Measurements from ENCODE around the gene GRK6.

The GRK6 gene

DNA sequence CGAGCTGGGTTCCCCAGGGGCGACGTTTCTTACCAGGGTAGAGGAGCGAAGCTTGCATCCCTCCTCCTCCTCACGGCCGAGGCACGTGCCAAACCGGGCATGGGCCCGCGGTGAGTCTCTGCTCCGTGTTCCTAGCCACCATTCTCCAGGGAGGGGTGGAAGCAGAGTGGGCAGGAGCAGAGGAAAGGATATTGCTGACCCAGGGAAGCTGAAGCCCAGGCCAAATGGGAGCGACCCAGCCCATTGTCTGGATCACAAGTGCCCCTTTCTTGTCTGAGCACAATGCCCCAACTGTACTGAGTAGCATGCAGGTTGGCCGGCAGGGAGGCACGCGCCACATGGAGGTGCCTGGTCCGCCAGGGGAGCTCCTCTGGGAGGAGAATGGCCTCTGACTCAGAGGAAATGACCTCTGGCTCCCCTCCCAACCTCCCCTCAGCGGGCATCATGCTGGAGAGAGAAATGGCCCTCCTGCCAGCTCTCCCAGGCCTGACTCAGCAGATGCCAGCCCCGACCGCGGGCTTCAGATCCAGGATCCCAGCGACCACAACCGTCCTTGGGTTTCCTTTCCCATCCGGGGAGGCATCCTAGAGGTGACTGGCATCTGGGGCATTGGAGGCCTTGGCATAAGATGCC, 21.3 kb downstream of the GRK6 start:
- Histone ChIP-seq H3K36me3 (ENCODE audit: control insufficient read depth, insufficient read depth, low read length) (no peaks in the 10 kb centered on the region), H3K9ac (ENCODE audit: low read length) (no peak overlapping the region), H3K27me3 (ENCODE audit: control insufficient read depth, insufficient read depth, low read length) (peaks cover 11% of the 10 kb centered on the region), H3K4me1 (ENCODE audit: control insufficient read depth, insufficient read depth, low read length) (peaks cover under 1% of the 10 kb centered on the region), H3K27ac (ENCODE audit: low read depth, low read length) (no peak overlapping the region), H3K4me3 (ENCODE audit: low read length) (no peak overlapping the region)

DNA sequence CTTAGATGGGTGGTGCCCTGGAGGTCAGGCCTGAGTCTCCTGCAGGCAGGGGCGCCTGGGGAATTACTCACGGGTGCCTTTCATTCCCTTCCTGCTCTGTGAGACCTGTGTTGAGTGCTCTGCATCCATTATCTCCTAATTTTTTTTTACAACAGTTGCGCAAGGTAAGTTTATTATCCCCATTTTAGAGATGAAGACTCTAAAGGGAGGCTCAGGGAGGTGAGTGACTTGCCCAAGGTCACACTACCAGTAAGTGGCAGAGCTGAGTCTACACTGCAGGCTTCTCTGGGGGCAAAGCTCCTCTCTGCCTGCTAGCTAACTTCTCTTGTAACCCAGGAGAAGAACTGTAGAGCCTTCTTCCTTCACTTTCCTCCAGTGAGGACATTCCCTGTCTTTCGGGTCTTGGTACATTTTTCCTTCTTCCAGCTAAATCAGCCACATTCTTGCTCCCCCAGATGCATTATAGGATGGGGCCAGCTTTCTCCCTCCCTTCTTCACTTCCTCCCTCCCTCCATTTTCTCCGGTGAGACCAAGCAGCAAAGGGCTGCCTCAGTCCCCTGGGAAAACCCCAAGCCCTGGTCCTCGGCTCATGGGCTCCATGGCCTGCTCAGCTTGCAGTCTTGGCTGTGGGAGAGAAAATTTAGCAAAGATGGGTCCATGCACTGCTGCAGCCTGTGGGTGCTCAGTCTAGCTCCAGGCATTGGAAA, 21.9 kb downstream of the GRK6 start:
- no peak overlapping the region for H3K27ac ChIP-seq (ENCODE audit: low read depth, low read length)
- peaks cover 2% of the 10 kb centered on the region for H3K4me1 ChIP-seq (ENCODE audit: control insufficient read depth, insufficient read depth, low read length)
- H3K36me3 ChIP-seq (ENCODE audit: control insufficient read depth, insufficient read depth, low read length): no peaks in the 10 kb centered on the region
- H3K27me3 ChIP-seq (ENCODE audit: control insufficient read depth, insufficient read depth, low read length): peaks cover 11% of the 10 kb centered on the region
- no peak overlapping the region for H3K4me3 ChIP-seq (ENCODE audit: low read length)
- no peak overlapping the region for H3K9ac ChIP-seq (ENCODE audit: low read length)

DNA sequence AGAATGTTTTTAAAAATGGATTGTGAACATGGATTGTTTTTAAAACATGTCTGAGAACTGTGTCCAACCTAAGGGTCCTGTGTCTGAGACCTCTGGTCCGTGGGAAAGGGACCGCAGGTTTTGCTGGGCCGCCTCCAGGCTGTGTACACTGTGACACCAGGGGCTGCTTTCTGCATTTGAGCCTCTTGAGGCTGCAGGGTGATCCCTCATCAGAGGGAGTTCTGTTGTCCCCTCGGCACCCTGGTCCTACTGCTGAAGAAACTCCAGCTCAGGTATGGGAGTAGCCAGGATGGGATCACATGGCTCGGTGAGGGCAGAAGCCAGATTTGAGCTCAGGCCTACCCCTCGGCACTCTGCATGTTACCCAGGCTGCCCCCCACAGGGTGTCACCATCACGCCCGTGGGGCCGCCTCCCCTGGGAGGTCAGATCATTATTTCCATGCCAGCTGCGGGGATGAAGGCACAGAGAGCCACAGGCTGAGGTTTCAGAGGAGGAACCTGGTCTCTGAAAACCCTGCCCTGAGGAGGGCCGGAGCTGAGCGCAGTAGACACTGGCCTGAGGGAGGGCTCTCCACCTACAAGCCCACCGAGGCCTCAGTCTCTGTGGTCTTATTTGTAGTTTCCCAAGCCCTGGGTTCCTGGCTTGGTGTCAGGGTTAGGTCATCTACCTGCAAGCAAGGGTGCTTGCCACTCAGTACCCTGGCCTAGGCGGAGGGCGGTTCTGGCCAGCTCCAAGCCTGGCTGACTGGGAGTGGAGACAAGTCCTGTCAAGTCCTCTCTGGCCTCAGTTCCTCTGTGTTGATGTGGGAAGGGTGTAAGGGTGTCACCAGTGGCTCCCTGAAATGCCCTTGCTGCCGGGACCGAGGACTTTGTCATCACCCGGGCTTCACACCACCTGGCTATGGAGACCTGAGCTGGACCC, 22.9 kb downstream of the GRK6 start:
- no peak overlapping the region for H3K9ac ChIP-seq (ENCODE audit: low read length)
- H3K27me3 ChIP-seq (ENCODE audit: control insufficient read depth, insufficient read depth, low read length): peaks cover 11% of the 10 kb centered on the region
- no peak overlapping the region for H3K27ac ChIP-seq (ENCODE audit: low read depth, low read length)
- H3K4me3 ChIP-seq (ENCODE audit: low read length): no peak overlapping the region
- no peaks in the 10 kb centered on the region for H3K36me3 ChIP-seq (ENCODE audit: control insufficient read depth, insufficient read depth, low read length)
- H3K4me1 ChIP-seq (ENCODE audit: control insufficient read depth, insufficient read depth, low read length): peaks cover 8% of the 10 kb centered on the region

DNA sequence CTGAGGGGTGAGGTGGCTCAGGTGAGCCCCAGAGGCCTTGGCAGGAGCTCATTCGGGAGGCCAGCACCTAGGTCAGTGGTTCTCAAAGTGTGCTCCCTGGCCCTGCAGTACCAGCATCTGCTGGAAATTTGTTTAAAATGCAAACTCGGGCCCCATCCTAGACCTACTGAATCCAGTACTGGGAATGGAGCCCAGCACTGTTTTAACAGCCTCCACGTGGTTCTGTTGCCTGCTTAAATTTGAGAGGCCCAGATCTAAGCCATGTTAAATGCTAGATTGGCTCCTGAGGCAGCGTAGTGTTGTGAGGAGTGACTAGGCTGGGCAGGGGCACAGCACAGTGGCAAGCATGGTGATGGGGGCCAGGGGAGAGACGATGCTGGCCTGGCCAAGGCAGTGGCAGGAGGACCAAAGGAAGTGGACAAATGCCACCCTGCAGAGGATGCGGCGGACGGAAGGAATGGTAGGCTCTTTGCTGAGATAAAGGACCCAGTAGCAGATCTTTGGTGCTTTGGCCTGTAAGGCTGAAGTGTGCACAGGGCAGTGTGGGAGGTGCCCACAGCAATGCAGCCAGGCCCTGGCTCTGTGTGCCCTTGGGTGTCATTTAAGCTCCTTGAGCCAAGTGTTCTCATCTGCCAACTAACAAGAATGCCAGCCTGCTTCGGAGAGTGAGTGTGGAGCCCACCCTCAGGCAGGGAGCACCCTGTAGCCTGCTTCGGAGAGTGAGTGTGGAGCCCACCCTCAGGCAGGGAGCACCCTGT, 24.4 kb downstream of the GRK6 start:
- H3K9ac ChIP-seq (ENCODE audit: low read length): no peak overlapping the region
- no peak overlapping the region for H3K4me3 ChIP-seq (ENCODE audit: low read length)
- no peak overlapping the region for H3K27ac ChIP-seq (ENCODE audit: low read depth, low read length)
- H3K4me1 ChIP-seq (ENCODE audit: control insufficient read depth, insufficient read depth, low read length): peaks cover 12% of the 10 kb centered on the region
- no peaks in the 10 kb centered on the region for H3K36me3 ChIP-seq (ENCODE audit: control insufficient read depth, insufficient read depth, low read length)
- H3K27me3 ChIP-seq (ENCODE audit: control insufficient read depth, insufficient read depth, low read length): peaks cover 11% of the 10 kb centered on the region

DNA sequence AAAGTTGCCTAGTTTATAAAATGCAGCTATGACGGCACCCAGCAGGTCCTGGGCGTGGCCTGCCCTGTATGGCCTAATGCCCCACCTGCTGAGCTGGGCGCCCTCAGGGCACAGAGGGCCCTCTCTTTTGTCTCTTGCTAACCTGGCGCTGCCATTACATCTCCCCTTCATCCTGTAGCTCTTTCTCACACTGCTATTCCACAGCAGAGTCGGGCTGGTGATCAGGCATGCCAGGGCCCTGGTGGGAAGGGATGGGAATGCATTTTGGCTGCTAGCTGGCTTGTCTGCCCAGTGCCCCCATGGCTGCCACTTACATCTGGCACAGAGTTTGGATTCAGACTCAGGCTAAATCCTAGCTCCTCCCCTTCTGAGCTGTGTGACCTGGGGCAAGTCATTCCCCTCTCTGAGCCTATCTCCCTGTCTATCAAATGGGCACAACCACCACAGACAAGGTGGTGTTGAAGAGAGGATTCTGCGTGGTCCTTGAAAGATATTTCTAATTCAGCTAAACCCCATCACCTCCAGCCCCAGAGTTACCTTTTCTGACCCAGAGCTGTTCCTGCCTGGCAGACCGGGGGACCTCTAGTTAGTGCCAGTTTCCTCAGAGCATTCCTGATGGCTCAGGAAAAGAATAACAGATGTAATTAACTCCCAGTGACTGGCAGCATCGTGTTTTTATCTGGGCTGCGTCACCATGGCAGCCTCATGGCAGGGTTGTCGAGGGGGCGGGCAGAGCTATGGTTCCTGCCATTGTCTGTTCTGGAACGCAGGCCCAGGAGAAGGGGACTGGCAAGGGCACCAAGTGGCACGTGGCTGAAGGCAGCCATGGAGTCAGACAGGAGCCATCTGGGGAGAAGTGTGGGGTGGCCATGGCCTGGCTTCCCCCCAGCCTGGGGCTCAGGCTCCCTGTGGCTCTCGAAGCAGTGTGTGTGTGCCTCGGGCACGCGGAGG, 26.5 kb downstream of the GRK6 start:
- H3K4me3 ChIP-seq (ENCODE audit: low read length): no peak overlapping the region
- H3K27ac ChIP-seq (ENCODE audit: low read depth, low read length): no peak overlapping the region
- H3K9ac ChIP-seq (ENCODE audit: low read length): no peak overlapping the region
- H3K27me3 ChIP-seq (ENCODE audit: control insufficient read depth, insufficient read depth, low read length): peaks cover 8% of the 10 kb centered on the region
- H3K36me3 ChIP-seq (ENCODE audit: control insufficient read depth, insufficient read depth, low read length): no peaks in the 10 kb centered on the region
- H3K4me1 ChIP-seq (ENCODE audit: control insufficient read depth, insufficient read depth, low read length): peaks cover 19% of the 10 kb centered on the region

DNA sequence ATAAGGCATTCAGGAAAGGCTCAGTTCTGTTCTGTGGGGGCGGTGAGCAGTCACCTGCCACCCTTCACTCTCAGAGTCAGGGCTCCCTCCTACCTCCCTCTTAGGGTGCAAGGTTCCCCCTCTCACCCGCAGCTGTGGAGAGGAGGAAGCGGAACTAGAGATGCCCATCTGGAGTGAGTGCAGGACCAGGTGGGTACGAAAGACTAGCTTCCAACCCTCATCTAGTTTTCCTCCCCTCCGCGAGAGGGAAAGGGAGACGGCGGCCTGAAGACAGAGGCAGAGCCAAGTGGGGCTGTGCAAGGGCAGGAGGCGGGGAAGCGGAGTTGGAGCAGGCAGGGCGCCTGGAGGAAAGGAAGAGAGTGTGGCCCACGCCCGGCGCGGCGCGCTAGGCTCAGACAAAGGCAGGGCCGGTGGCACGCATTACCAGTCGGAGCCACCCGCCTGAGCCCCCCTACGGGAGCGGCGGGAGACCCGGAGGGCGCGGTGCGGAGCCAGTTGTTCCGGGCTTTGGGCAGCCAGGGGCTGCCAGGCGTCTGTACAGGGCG, 27.4 kb downstream of the GRK6 start:
- Histone ChIP-seq H3K9ac (ENCODE audit: low read length) (no peak overlapping the region), H3K27ac (ENCODE audit: low read depth, low read length) (no peak overlapping the region), H3K4me3 (ENCODE audit: low read length) (peak overlapping the region; percentile 57), H3K27me3 (ENCODE audit: control insufficient read depth, insufficient read depth, low read length) (peaks cover 6% of the 10 kb centered on the region), H3K36me3 (ENCODE audit: control insufficient read depth, insufficient read depth, low read length) (no peaks in the 10 kb centered on the region), H3K4me1 (ENCODE audit: control insufficient read depth, insufficient read depth, low read length) (peaks cover 19% of the 10 kb centered on the region)

DNA sequence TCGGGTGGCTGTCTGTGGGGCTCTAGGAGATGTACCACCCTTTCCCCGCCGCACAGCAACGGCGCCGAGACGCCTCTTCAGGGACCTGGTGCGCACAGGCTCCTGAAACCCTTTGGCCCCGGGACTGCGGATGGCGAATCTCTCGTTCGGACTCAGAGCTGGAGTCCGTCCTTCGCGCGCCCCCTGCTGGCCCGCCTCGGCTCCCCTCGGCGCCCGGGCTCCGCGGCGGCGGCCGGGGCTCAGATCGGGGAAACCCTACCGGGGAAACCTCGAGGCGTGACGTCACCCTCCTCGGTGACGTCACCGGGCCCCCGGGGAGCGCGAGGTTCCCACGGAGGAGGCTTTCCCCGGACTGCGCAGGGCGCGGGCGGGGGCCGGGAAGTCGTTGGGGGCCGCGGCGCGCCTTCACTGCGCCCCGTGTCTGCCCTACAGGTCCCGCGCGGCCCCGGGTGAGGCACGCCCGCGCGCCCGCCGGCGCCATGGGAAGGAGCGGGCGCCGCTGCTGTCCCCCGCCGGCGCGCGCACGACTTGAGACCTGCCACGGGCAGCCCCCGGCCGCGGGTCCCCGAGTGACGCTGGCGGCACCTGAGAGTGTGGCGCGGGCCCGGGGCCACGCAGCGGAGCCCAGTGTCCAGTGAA, 28.0 kb downstream of the GRK6 start:
- Histone ChIP-seq H3K36me3 (ENCODE audit: control insufficient read depth, insufficient read depth, low read length) (no peaks in the 10 kb centered on the region), H3K27ac (ENCODE audit: low read depth, low read length) (no peak overlapping the region), H3K27me3 (ENCODE audit: control insufficient read depth, insufficient read depth, low read length) (peaks cover 5% of the 10 kb centered on the region), H3K4me1 (ENCODE audit: control insufficient read depth, insufficient read depth, low read length) (peaks cover 19% of the 10 kb centered on the region), H3K4me3 (ENCODE audit: low read length) (peak overlapping the region; percentile 69), H3K9ac (ENCODE audit: low read length) (no peak overlapping the region)

DNA sequence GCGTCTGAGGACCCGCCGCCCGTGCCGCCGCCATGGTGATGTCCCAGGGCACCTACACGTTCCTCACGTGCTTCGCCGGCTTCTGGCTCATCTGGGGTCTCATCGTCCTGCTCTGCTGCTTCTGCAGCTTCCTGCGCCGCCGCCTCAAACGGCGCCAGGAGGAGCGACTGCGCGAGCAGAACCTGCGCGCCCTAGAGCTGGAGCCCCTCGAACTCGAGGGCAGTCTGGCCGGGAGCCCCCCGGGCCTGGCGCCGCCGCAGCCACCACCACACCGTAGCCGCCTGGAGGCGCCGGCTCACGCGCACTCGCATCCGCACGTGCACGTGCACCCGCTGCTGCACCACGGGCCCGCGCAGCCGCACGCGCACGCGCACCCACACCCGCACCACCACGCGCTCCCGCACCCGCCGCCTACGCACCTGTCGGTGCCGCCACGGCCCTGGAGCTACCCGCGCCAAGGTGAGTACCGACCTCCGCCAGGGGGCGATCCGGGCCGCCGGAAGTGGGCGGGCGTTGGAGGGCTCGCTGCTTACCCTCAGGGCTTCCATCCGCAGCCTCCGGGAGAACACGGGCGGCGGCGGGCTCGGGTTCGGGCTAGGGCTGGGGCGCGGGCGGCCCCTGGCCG, 28.7 kb downstream of the GRK6 start:
- H3K4me1 ChIP-seq (ENCODE audit: control insufficient read depth, insufficient read depth, low read length): peaks cover 19% of the 10 kb centered on the region
- H3K27ac ChIP-seq (ENCODE audit: low read depth, low read length): no peak overlapping the region

DNA sequence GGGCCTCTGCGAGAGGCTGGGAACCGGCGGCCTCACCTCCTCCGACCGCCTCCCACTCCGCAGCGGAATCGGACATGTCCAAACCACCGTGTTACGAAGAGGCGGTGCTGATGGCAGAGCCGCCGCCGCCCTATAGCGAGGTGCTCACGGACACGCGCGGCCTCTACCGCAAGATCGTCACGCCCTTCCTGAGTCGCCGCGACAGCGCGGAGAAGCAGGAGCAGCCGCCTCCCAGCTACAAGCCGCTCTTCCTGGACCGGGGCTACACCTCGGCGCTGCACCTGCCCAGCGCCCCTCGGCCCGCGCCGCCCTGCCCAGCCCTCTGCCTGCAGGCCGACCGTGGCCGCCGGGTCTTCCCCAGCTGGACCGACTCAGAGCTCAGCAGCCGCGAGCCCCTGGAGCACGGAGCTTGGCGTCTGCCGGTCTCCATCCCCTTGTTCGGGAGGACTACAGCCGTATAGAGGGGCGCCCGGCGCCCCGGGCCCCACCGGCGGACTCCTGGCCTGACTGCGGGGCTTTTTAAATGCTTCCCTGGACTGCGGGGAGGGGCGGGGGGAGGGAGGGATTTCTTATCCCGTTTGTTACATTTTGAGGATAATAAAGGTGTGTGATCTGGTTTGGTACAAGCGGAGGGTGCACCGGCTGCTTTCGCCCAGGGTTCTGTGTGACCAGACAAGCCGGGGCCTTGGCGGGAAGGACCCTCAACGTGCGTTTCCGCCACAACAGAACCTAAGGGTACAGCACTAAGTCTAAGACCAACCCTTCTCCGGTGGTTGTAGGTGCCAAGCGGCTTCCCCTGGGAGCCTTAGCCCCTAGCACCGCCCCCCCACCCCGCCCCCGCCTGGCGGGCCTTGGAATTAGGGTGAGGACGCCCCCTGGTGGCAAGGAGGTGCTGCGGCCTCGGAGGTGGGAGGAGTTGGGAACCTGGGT, 29.4 kb downstream of the GRK6 start:
- peak overlapping the region; percentile 69 for H3K4me3 ChIP-seq (ENCODE audit: low read length)
- H3K9ac ChIP-seq (ENCODE audit: low read length): peak overlapping the region; percentile 33
- H3K4me1 ChIP-seq (ENCODE audit: control insufficient read depth, insufficient read depth, low read length): peaks cover 19% of the 10 kb centered on the region
- H3K27ac ChIP-seq (ENCODE audit: low read depth, low read length): no peak overlapping the region
- no peaks in the 10 kb centered on the region for H3K36me3 ChIP-seq (ENCODE audit: control insufficient read depth, insufficient read depth, low read length)
- H3K27me3 ChIP-seq (ENCODE audit: control insufficient read depth, insufficient read depth, low read length): peaks cover 2% of the 10 kb centered on the region

More for the DNA sequence above, 28.7 kb downstream of the GRK6 start:
- H3K4me3 ChIP-seq (ENCODE audit: low read length): peak overlapping the region; percentile 69
- H3K36me3 ChIP-seq (ENCODE audit: control insufficient read depth, insufficient read depth, low read length): no peaks in the 10 kb centered on the region
- no peak overlapping the region for H3K9ac ChIP-seq (ENCODE audit: low read length)
- peaks cover 2% of the 10 kb centered on the region for H3K27me3 ChIP-seq (ENCODE audit: control insufficient read depth, insufficient read depth, low read length)

DNA sequence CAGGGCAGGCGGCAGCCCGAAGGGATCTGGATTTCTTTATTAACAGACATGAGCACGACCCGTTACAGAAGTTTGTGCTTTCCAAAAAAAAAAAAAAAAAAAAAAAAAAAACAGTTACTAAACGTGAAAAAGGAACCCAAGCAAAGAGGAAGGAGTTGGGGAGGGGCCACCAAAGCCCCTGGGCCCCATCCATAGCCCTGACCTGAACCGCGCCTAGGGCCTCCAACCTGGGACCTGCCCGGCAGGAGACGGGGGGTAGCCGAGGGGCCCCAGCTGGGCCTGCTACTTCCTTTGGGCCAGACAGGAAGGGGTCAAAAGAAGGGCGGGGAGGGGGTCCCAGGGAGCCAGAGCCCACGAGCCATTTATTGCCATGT, 30.1 kb downstream of the GRK6 start:
- peak overlapping the region; percentile 54 for H3K27ac ChIP-seq (ENCODE audit: low read depth, low read length)
- H3K4me1 ChIP-seq (ENCODE audit: control insufficient read depth, insufficient read depth, low read length): peaks cover 19% of the 10 kb centered on the region

More for the DNA sequence above, 30.1 kb downstream of the GRK6 start:
- H3K27me3 ChIP-seq (ENCODE audit: control insufficient read depth, insufficient read depth, low read length): no peaks in the 10 kb centered on the region
- H3K9ac ChIP-seq (ENCODE audit: low read length): no peak overlapping the region
- H3K36me3 ChIP-seq (ENCODE audit: control insufficient read depth, insufficient read depth, low read length): no peaks in the 10 kb centered on the region
- H3K4me3 ChIP-seq (ENCODE audit: low read length): no peak overlapping the region
